Testis (tissue), 3 donors: ENCODE measurements around the gene ARL15. TPM values are rescaled to one million over a fixed set of nuclear protein-coding genes. Genes with fewer than 3 reads are reported as not detected.

Source experiments
- DNase-seq: peaks from one replicate; pipeline ENCODE4 v3.0.0-alpha.2; 2019
- H3K27ac ChIP-seq, 2 donors: fragments of 200-600 bp; sonication (generic); one replicate each; pipeline ENCODE4 v1.5.1; 2019
- H3K27me3 ChIP-seq: fragments of 200-600 bp; sonication (generic); one replicate; pipeline ENCODE4 v1.5.1; 2019
- H3K36me3 ChIP-seq: fragments of 200-600 bp; sonication (generic); one replicate; pipeline ENCODE4 v1.5.1; 2017; ENCODE audit warnings: low read depth; ENCODE audit errors: missing control alignments
- H3K4me1 ChIP-seq: fragments of 200-600 bp; sonication (generic); one replicate; pipeline ENCODE4 v1.5.1; 2019
- H3K4me3 ChIP-seq, 2 donors: fragments of 200-600 bp; sonication (generic); one replicate each; pipeline ENCODE4 v1.5.1; 2017 to 2019
- H3K9me3 ChIP-seq: fragments of 200-600 bp; sonication (generic); one replicate; pipeline ENCODE4 v1.5.1; 2017
- POLR2A ChIP-seq: fragments of 450-650 bp; IDR thresholded peaks from one replicate; pipeline ENCODE4 v1.6.1; 2017; ENCODE audit warnings: antibody characterized with exemption, mild to moderate bottlenecking, moderate library complexity
- WGBS, 2 donors: methylation state at CpG; one replicate each; pipeline ENCODE4 v1.1.5; 2018; 5-methylcytosine and 5-hydroxymethylcytosine counted together
- intact Hi-C: fragments of 100-400 bp; cut with DNase I; formaldehyde crosslinking; loops from one replicate; pipeline ENCODE4 v1.15.1; 2023; ENCODE audit warnings: low total_unique reads
- polyA plus RNA-seq: library from polyadenylated mRNA; stranded (reverse); fragments of 350-450 nt; fragmentation: Illumina TruSeq; extraction: RNeasy Lipid Tissue Mini Kit (QIAGEN cat#74804); gene quantifications from one replicate; pipeline ENCODE4 v1.2.3, GENCODE V29; 2014; ENCODE audit warnings: low read depth, low replicate concordance; ENCODE audit not compliant: insufficient read depth
- total RNA-seq, 2 donors: library from RNA; depleted of rRNA; stranded (reverse); fragments of >200 nt; gene quantifications; one replicate each; pipeline ENCODE4 v1.2.3, GENCODE V29; 2016
- TF ChIP-seq, protein P1 (sequence below), 3 experiments: fragments of 450-650 bp in 2 of 3; fragments of 200-600 bp in 1 of 3; sonication (generic) in 1 of 3; IDR thresholded peaks; one replicate each; pipeline ENCODE4 v1.5.1; 2016 to 2019; ENCODE audit warnings: antibody characterized with exemption in 3 of 3, mild to moderate bottlenecking in 2 of 3, moderate library complexity in 1 of 3

ARL15 gene
- total and polyA plus RNA-seq, 3 donors from 2014 or later = 36.6 to 88.6 (median 75.2) TPM

GRCh38 chr5:54281960-54282692 lies 28.2 kb downstream of the ARL15 start:
- H3K9me3 ChIP-seq = no peaks in the 10 kb centered on the region
- H3K4me3 ChIP-seq = no peak overlapping the region
- H3K4me1 ChIP-seq = peaks cover 5% of the 10 kb centered on the region
- TF ChIP-seq POLR2A = no peak
- TF ChIP-seq, protein P1, sequence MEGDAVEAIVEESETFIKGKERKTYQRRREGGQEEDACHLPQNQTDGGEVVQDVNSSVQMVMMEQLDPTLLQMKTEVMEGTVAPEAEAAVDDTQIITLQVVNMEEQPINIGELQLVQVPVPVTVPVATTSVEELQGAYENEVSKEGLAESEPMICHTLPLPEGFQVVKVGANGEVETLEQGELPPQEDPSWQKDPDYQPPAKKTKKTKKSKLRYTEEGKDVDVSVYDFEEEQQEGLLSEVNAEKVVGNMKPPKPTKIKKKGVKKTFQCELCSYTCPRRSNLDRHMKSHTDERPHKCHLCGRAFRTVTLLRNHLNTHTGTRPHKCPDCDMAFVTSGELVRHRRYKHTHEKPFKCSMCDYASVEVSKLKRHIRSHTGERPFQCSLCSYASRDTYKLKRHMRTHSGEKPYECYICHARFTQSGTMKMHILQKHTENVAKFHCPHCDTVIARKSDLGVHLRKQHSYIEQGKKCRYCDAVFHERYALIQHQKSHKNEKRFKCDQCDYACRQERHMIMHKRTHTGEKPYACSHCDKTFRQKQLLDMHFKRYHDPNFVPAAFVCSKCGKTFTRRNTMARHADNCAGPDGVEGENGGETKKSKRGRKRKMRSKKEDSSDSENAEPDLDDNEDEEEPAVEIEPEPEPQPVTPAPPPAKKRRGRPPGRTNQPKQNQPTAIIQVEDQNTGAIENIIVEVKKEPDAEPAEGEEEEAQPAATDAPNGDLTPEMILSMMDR (IDR thresholded peaks at IDR 0.05) = no peak
- H3K27ac ChIP-seq = no peak overlapping the region
- no peaks in the 10 kb centered on the region for H3K36me3 ChIP-seq
- no peak for DNase-seq
- WGBS, 2 donors = 83 to 85% methylated on average over 3 of the region's 3 CpGs
- no peaks in the 10 kb centered on the region for H3K27me3 ChIP-seq
- intact Hi-C loops = no loop called here

- TF ChIP-seq, protein P1 (IDR thresholded peaks at IDR 0.05) = no peak
- no peak for TF ChIP-seq POLR2A
- Histone ChIP-seq H3K4me1 (peaks cover 5% of the 10 kb centered on the region), H3K9me3 (no peaks in the 10 kb centered on the region), H3K4me3 (no peak overlapping the region), H3K36me3 (no peaks in the 10 kb centered on the region), H3K27me3 (no peaks in the 10 kb centered on the region), H3K27ac (no peak overlapping the region)
- DNase-seq = no peak
- intact Hi-C loops = no loop called here
- 87 to 92% methylated on average over 3 of the region's 3 CpGs for WGBS, 2 donors
These were observed 30.4 kb downstream of the ARL15 start for GRCh38 chr5:54279960-54280359.

- H3K36me3 ChIP-seq = no peaks in the 10 kb centered on the region
- no peaks in the 10 kb centered on the region for H3K9me3 ChIP-seq
- TF ChIP-seq, protein P1 (IDR thresholded peaks at IDR 0.05) = no peak
- no peak for TF ChIP-seq POLR2A
- DNase-seq = no peak
- no peak overlapping the region for H3K27ac ChIP-seq
- 74 to 82% methylated on average over 4 of the region's 4 CpGs for WGBS, 2 donors
- peaks cover 7% of the 10 kb centered on the region for H3K4me1 ChIP-seq
- H3K4me3 ChIP-seq = no peak overlapping the region
- no peaks in the 10 kb centered on the region for H3K27me3 ChIP-seq
- intact Hi-C loops = no loop called here
These were observed 31.2 kb downstream of the ARL15 start for GRCh38 chr5:54278979-54279717.

GRCh38 chr5:54278036-54278830 lies 32.1 kb downstream of the ARL15 start:
- no peak for TF ChIP-seq POLR2A
- TF ChIP-seq, protein P1 (IDR thresholded peaks at IDR 0.05) = no peak
- intact Hi-C loops = no loop called here
- Histone ChIP-seq H3K36me3 (no peaks in the 10 kb centered on the region), H3K4me1 (peaks cover 13% of the 10 kb centered on the region), H3K4me3 (no peak overlapping the region), H3K27ac (no peak overlapping the region), H3K27me3 (no peaks in the 10 kb centered on the region), H3K9me3 (no peaks in the 10 kb centered on the region)
- 39 to 61% methylated on average over 3 of the region's 3 CpGs for WGBS, 2 donors
- DNase-seq = no peak
